Epithelial cell of proximal tubule (primary cell): ENCODE measurements around the gene FNDC10. TPM values are rescaled to one million over a fixed set of nuclear protein-coding genes. Genes with fewer than 3 reads are reported as not detected.

Experiments
- DNase-seq: peaks from one replicate; pipeline ENCODE4 v3.0.0-alpha.2; 2011; ENCODE audit warnings: low read depth
- H3K4me3 ChIP-seq: 2 replicates; pipeline ENCODE4 v1.5.1; 2011; ENCODE audit warnings: low read depth, mild to moderate bottlenecking, low read length
- CTCF ChIP-seq: conservative IDR thresholded peaks from 2 replicates; pipeline ENCODE4 v1.5.1; 2012; ENCODE audit warnings: low read depth, mild to moderate bottlenecking, low read length
- total RNA-seq: library from RNA; depleted of rRNA; stranded (reverse); fragments of >200 nt; gene quantifications from 2 replicates; pipeline ENCODE4 v1.2.3, GENCODE V29; 2015

The FNDC10 gene
- total RNA-seq, 1 donor from 2014 or later: 6.1 TPM

- DNase-seq: no peak
- no peak for TF ChIP-seq CTCF
- no peak overlapping the region for H3K4me3 ChIP-seq
Measured at GRCh38 chr1:1627829-1628753, 28.2 kb upstream of the FNDC10 start.

- no peak for TF ChIP-seq CTCF
- H3K4me3 ChIP-seq: no peak overlapping the region
- no peak for DNase-seq
Measured at GRCh38 chr1:1627261-1627828, 27.4 kb upstream of the FNDC10 start.

GRCh38 chr1:1626207-1627141 lies 26.5 kb upstream of the FNDC10 start:
- H3K4me3 ChIP-seq: no peak overlapping the region
- DNase-seq: no peak
- TF ChIP-seq CTCF: no peak

GRCh38 chr1:1625824-1626206 lies 25.9 kb upstream of the FNDC10 start:
- no peak for TF ChIP-seq CTCF
- DNase-seq: no peak
- H3K4me3 ChIP-seq: no peak overlapping the region

- TF ChIP-seq CTCF: no peak
- DNase-seq: no peak
- H3K4me3 ChIP-seq: no peak overlapping the region
Measured at GRCh38 chr1:1625404-1625775, 25.5 kb upstream of the FNDC10 start.

GRCh38 chr1:1624443-1625403 lies 24.8 kb upstream of the FNDC10 start:
- no peak overlapping the region for H3K4me3 ChIP-seq
- no peak for TF ChIP-seq CTCF
- no peak for DNase-seq
